ENCODE results near the gene BBOF1. TPM values are rescaled to one million over a fixed set of nuclear protein-coding genes. Genes with fewer than 3 reads are reported as not detected.

Gene BBOF1
- total and polyA plus RNA-seq, 2 donors (not counting 1 experiment from before 2014, with no cell fraction given): 0.49 to 2.6 TPM

GRCh38 chr14:74045522-74045921 is 26.4 kb downstream of the BBOF1 start:
- no peak overlapping the region for H3K4me3 Mint-ChIP-seq
- H3K9me3 Mint-ChIP-seq (ENCODE audit: insufficient read depth): no peaks in the 10 kb centered on the region
- Histone ChIP-seq H3K4me3 (ENCODE audit: control extremely low read depth in 1 of 5, extremely low read depth in 1 of 5, insufficient read depth in 1 of 5, low read depth in 2 of 5, low read length in 4 of 5) (no peak overlapping the region), H3K9ac (ENCODE audit: low read length) (no peak overlapping the region), H3K4me2 (replicated peaks; ENCODE audit: low read depth, low read length, poor library complexity, severe bottlenecking) (no peak overlapping the region), H4K20me1 (ENCODE audit: control insufficient read depth, insufficient read depth, low read length, poor library complexity, severe bottlenecking) (no peaks in the 10 kb centered on the region), H3K9me3 (ENCODE audit: control extremely low read depth in 1 of 3, control insufficient read depth in 2 of 3, insufficient read depth in 1 of 3, low read length in 2 of 3) (no peaks in the 10 kb centered on the region), H2AFZ (ENCODE audit: insufficient read depth, low read depth, low read length, poor library complexity, severe bottlenecking) (no peak overlapping the region), H3K27ac (ENCODE audit: low read length in 2 of 2) (no peak overlapping the region), H3K27me3 (replicated peaks in 1 of 4; ENCODE audit: control extremely low read depth in 1 of 4, control insufficient read depth in 3 of 4, insufficient read depth in 4 of 4, low read length in 3 of 4) (no peaks in the 10 kb centered on the region), H3K79me2 (ENCODE audit: control insufficient read depth, insufficient read depth, low read length) (no peaks in the 10 kb centered on the region), H3K36me3 (replicated peaks in 1 of 2; ENCODE audit: control extremely low read depth in 1 of 2, control insufficient read depth in 1 of 2, extremely low read depth in 1 of 2, insufficient read depth in 2 of 2, low read length in 1 of 2) (no peaks in the 10 kb centered on the region), H3K4me1 (ENCODE audit: control insufficient read depth in 2 of 2, insufficient read depth in 2 of 2, low read length in 2 of 2) (peaks cover 9% of the 10 kb centered on the region in 2 donors)
- no peak overlapping the region for H3K27ac Mint-ChIP-seq
- intact Hi-C loops (cut with micrococcal nuclease): no loop called here
- ATAC-seq (ENCODE audit: low read depth): no peak
- WGBS (ENCODE audit: insufficient coverage): no CpG with 5 or more reads among the region's 4 CpGs
- no peak for TF ChIP-seq EZH2 (IDR thresholded peaks at IDR 0.05; ENCODE audit: borderline replicate concordance, insufficient read depth, low read depth, low read length, poor library complexity, severe bottlenecking)
- no peak for TF ChIP-seq CTCF (IDR thresholded peaks at IDR 0.05)
- CTCF ChIA-PET: no interaction called here
- peaks cover 10% of the 10 kb centered on the region for H3K4me1 Mint-ChIP-seq
- H3K27me3 Mint-ChIP-seq: no peaks in the 10 kb centered on the region
- POLR2A ChIA-PET: no interaction called here
- DNase-seq: no peak

GRCh38 chr14:74048281-74048680 is 29.1 kb downstream of the BBOF1 start:
- Mint-ChIP-seq H3K4me3 (no peak overlapping the region), H3K9me3 (ENCODE audit: insufficient read depth) (no peaks in the 10 kb centered on the region), H3K4me1 (peaks cover 10% of the 10 kb centered on the region), H3K27me3 (no peaks in the 10 kb centered on the region), H3K27ac (no peak overlapping the region)
- Histone ChIP-seq H3K79me2 (ENCODE audit: control insufficient read depth, insufficient read depth, low read length) (no peaks in the 10 kb centered on the region), H3K4me2 (replicated peaks; ENCODE audit: low read depth, low read length, poor library complexity, severe bottlenecking) (no peak overlapping the region), H3K9ac (ENCODE audit: low read length) (no peak overlapping the region), H4K20me1 (ENCODE audit: control insufficient read depth, insufficient read depth, low read length, poor library complexity, severe bottlenecking) (no peaks in the 10 kb centered on the region), H3K27ac (ENCODE audit: low read length in 2 of 2) (no peak overlapping the region), H2AFZ (ENCODE audit: insufficient read depth, low read depth, low read length, poor library complexity, severe bottlenecking) (no peak overlapping the region), H3K4me1 (ENCODE audit: control insufficient read depth in 2 of 2, insufficient read depth in 2 of 2, low read length in 2 of 2) (peaks cover 9% of the 10 kb centered on the region in 2 donors), H3K27me3 (replicated peaks in 1 of 4; ENCODE audit: control extremely low read depth in 1 of 4, control insufficient read depth in 3 of 4, insufficient read depth in 4 of 4, low read length in 3 of 4) (no peaks in the 10 kb centered on the region), H3K9me3 (ENCODE audit: control extremely low read depth in 1 of 3, control insufficient read depth in 2 of 3, insufficient read depth in 1 of 3, low read length in 2 of 3) (no peaks in the 10 kb centered on the region), H3K4me3 (ENCODE audit: control extremely low read depth in 1 of 5, extremely low read depth in 1 of 5, insufficient read depth in 1 of 5, low read depth in 2 of 5, low read length in 4 of 5) (no peak overlapping the region), H3K36me3 (replicated peaks in 1 of 2; ENCODE audit: control extremely low read depth in 1 of 2, control insufficient read depth in 1 of 2, extremely low read depth in 1 of 2, insufficient read depth in 2 of 2, low read length in 1 of 2) (no peaks in the 10 kb centered on the region)
- intact Hi-C loops (cut with micrococcal nuclease): no loop called here
- CTCF ChIA-PET: interaction anchor here (0.6 kb wide), 1 partner anchor 520 kb away, joined by 3 read pairs; no protein-coding TSS in a partner anchor
- POLR2A ChIA-PET: no interaction called here
- WGBS (ENCODE audit: insufficient coverage): 100% methylated on average over 1 of the region's 3 CpGs
- no peak for ATAC-seq (ENCODE audit: low read depth)
- TF ChIP-seq CTCF (IDR thresholded peaks at IDR 0.05): no peak
- TF ChIP-seq EZH2 (IDR thresholded peaks at IDR 0.05; ENCODE audit: borderline replicate concordance, insufficient read depth, low read depth, low read length, poor library complexity, severe bottlenecking): no peak
- DNase-seq: no peak
